ENCODE data around the gene AMFR. TPM values are rescaled to one million over a fixed set of nuclear protein-coding genes. Genes with fewer than 3 reads are reported as not detected.

AMFR gene
- total and polyA plus RNA-seq, 4 donors: 43.3 to 309 (median 98.4) TPM

GRCh38 chr16:56366945-56367344 lies 58.4 kb downstream of the AMFR start:
- TF ChIP-seq RAD21 (IDR thresholded peaks at IDR 0.05): no peak
- TF ChIP-seq ZBTB33 (IDR thresholded peaks at IDR 0.05): no peak
- TF ChIP-seq JUND (IDR thresholded peaks at IDR 0.05): no peak
- no peak for TF ChIP-seq CTCF (IDR thresholded peaks at IDR 0.05; ENCODE audit: low read depth, low read length, missing input control)
- TF ChIP-seq FOXA2 (IDR thresholded peaks at IDR 0.05): no peak
- TF ChIP-seq NR2F2 (IDR thresholded peaks at IDR 0.05): no peak
- no peak for TF ChIP-seq TAF1 (conservative IDR thresholded peaks at IDR 0.05)
- no peak for TF ChIP-seq RXRA (IDR thresholded peaks at IDR 0.05)
- no peak for TF ChIP-seq SP1 (IDR thresholded peaks at IDR 0.05)
- TF ChIP-seq FOXA1 (IDR thresholded peaks at IDR 0.05): no peak
- TF ChIP-seq HNF4G (IDR thresholded peaks at IDR 0.05): no peak
- TF ChIP-seq YY1 (IDR thresholded peaks at IDR 0.05): no peak
- TF ChIP-seq GABPA (IDR thresholded peaks at IDR 0.05 in 1 of 2, conservative IDR thresholded peaks at IDR 0.05 in 1 of 2): no peak
- TF ChIP-seq HNF4A (conservative IDR thresholded peaks at IDR 0.05): no peak
- no peak for TF ChIP-seq ATF3 (IDR thresholded peaks at IDR 0.05)
- H3K36me3 ChIP-seq (ENCODE audit: control insufficient read depth in 4 of 4, insufficient read depth in 3 of 4, low read depth in 1 of 4, low read length in 3 of 4): peaks cover 17 to 34% (median 26%) of the 10 kb centered on the region in 4 donors
- no peak for DNase-seq (ENCODE audit: low spot score)
- H3K27ac ChIP-seq (ENCODE audit: low read depth in 1 of 2, low read length in 2 of 2): no peak overlapping the region
- 97% methylated on average over 9 of the region's 9 CpGs for WGBS
- no peak overlapping the region for H3K9ac ChIP-seq (ENCODE audit: low read depth in 1 of 2, low read length in 2 of 2)
- peaks cover 9 to 34% (median 24%) of the 10 kb centered on the region in 4 donors for H3K4me1 ChIP-seq (ENCODE audit: control insufficient read depth in 4 of 4, insufficient read depth in 4 of 4, low read length in 3 of 4)
- no peaks in the 10 kb centered on the region for H3K9me3 ChIP-seq (ENCODE audit: control insufficient read depth in 4 of 4, low read length in 3 of 4)
- no peaks in the 10 kb centered on the region for H3K27me3 ChIP-seq (ENCODE audit: control insufficient read depth in 4 of 4, insufficient read depth in 4 of 4, low read length in 3 of 4)
- H3K4me3 ChIP-seq (ENCODE audit: low read depth in 1 of 3, low read length in 3 of 3): no peak overlapping the region

- no peak overlapping the region for H3K4me3 ChIP-seq (ENCODE audit: low read depth in 1 of 3, low read length in 3 of 3)
- TF ChIP-seq CTCF (IDR thresholded peaks at IDR 0.05; ENCODE audit: low read depth, low read length, missing input control) (no peak), SP1 (IDR thresholded peaks at IDR 0.05) (no peak), YY1 (IDR thresholded peaks at IDR 0.05) (no peak), RAD21 (IDR thresholded peaks at IDR 0.05) (no peak), NR2F2 (IDR thresholded peaks at IDR 0.05) (no peak), RXRA (IDR thresholded peaks at IDR 0.05) (no peak)
- H3K36me3 ChIP-seq (ENCODE audit: control insufficient read depth in 4 of 4, insufficient read depth in 3 of 4, low read depth in 1 of 4, low read length in 3 of 4): peaks cover 17 to 38% (median 26%) of the 10 kb centered on the region in 4 donors
- no peak overlapping the region for H3K27ac ChIP-seq (ENCODE audit: low read depth in 1 of 2, low read length in 2 of 2)
- no peak for DNase-seq (ENCODE audit: low spot score)
- no peak overlapping the region for H3K9ac ChIP-seq (ENCODE audit: low read depth in 1 of 2, low read length in 2 of 2)
- no peaks in the 10 kb centered on the region for H3K9me3 ChIP-seq (ENCODE audit: control insufficient read depth in 4 of 4, low read length in 3 of 4)
- H3K27me3 ChIP-seq (ENCODE audit: control insufficient read depth in 4 of 4, insufficient read depth in 4 of 4, low read length in 3 of 4): no peaks in the 10 kb centered on the region
- H3K4me1 ChIP-seq (ENCODE audit: control insufficient read depth in 4 of 4, insufficient read depth in 4 of 4, low read length in 3 of 4): peaks cover 1 to 20% (median 12%) of the 10 kb centered on the region in 4 donors
- WGBS: 89% methylated on average over 7 of the region's 7 CpGs
Measured at GRCh38 chr16:56365552-56365951, 59.8 kb downstream of the AMFR start.

All from liver (tissue), 9 donors.